ENCODE measurements around the gene ARHGAP27. TPM values are rescaled to one million over a fixed set of nuclear protein-coding genes. Genes with fewer than 3 reads are reported as not detected.

The ARHGAP27 gene
- total and polyA plus RNA-seq, 2 of the 4 experiments (the other 2 are of a cell fraction), result under 0.01 to 0.89 TPM

GRCh38 chr17:45431531-45432404 is 902 bp downstream of the ARHGAP27 start:
- in situ Hi-C loops (cut with MboI; ENCODE audit: low sequenced_read_pairs), result no loop called here
- Histone ChIP-seq H2BK15ac (ENCODE audit: low read depth, low read length) (no peak overlapping the region), H3K4me1 (ENCODE audit: control insufficient read depth, insufficient read depth, low read length) (peaks cover 6% of the 10 kb centered on the region; the same call in 1 of the 2 replicates), H2BK5ac (ENCODE audit: low read depth, low read length, poor library complexity, severe bottlenecking) (no peak overlapping the region), H4K91ac (ENCODE audit: insufficient read depth, low read depth, low read length) (no peak overlapping the region), H3K9me1 (ENCODE audit: insufficient read depth, low read length) (no peaks in the 10 kb centered on the region), H3K4me3 (ENCODE audit: insufficient read depth, low read depth, low read length) (peak overlapping the region; percentile 47), H3K4ac (ENCODE audit: low read depth, low read length) (no peak overlapping the region), H3K27ac (ENCODE audit: insufficient read depth, low read length) (no peak overlapping the region), H3K4me2 (ENCODE audit: low read depth, low read length) (peak overlapping the region; percentile 97), H4K5ac (ENCODE audit: low read depth, low read length) (no peak overlapping the region), H2AK9ac (replicated peaks; ENCODE audit: low read depth, low read length, poor library complexity) (no peak overlapping the region), H2BK20ac (ENCODE audit: low read depth, low read length) (no peak overlapping the region), H2AFZ (replicated peaks; ENCODE audit: low read length, poor library complexity) (peak overlapping the region; percentile 87), H4K8ac (ENCODE audit: low read depth in 2 of 2, low read length in 2 of 2) (no peak overlapping the region), H3K9ac (ENCODE audit: low read depth, low read length) (no peak overlapping the region), H2AK5ac (ENCODE audit: low read depth, low read length) (no peak overlapping the region), H3K14ac (replicated peaks; ENCODE audit: low read depth, low read length) (no peak overlapping the region), H3K36me3 (ENCODE audit: control insufficient read depth, insufficient read depth, low read length) (peaks cover 12% of the 10 kb centered on the region), H2BK120ac (ENCODE audit: low read depth, low read length) (no peak overlapping the region), H3K27me3 (ENCODE audit: control insufficient read depth, insufficient read depth, low read length) (peaks cover 45% of the 10 kb centered on the region), H3K18ac (ENCODE audit: low read depth, low read length) (no peak overlapping the region), H3K56ac (ENCODE audit: extremely low read depth, insufficient read depth, low read length) (no peak overlapping the region), H3K9me3 (ENCODE audit: control insufficient read depth, insufficient read depth, low read length) (0 out of 2 replicates have a peak, but pooled peaks cover 2% of the 10 kb centered on the region), H3K23ac (ENCODE audit: low read depth, low read length) (no peak overlapping the region), H4K20me1 (ENCODE audit: insufficient read depth, low read length) (peaks cover 16% of the 10 kb centered on the region; the same call in 1 of the 2 replicates), H3K79me1 (ENCODE audit: low read depth in 1 of 2, low read length in 2 of 2) (no peaks in the 10 kb centered on the region)
- DNase-seq (peak; percentile 31), ATAC-seq (ENCODE audit: low read depth) (peak; percentile 33)
- BruUV-seq (replicated peaks), result no TSS peak
- CTCF ChIA-PET, result no interaction called here
- no peak for TF ChIP-seq SMC3 (IDR thresholded peaks at IDR 0.05; ENCODE audit: low read depth, low read length)
- no peak for TF ChIP-seq CHD1 (IDR thresholded peaks at IDR 0.05; ENCODE audit: low read depth, low read length)
- peak; percentile 46; the same call in 1 of the 2 replicates for TF ChIP-seq BHLHE40 (IDR thresholded peaks at IDR 0.05; ENCODE audit: low read depth, low read length)
- no peak for TF ChIP-seq MXI1 (IDR thresholded peaks at IDR 0.05; ENCODE audit: borderline replicate concordance, low read depth, low read length)
- no peak for TF ChIP-seq MAZ (IDR thresholded peaks at IDR 0.05; ENCODE audit: borderline replicate concordance, low read depth, low read length)
- no peak for TF ChIP-seq RFX5 (IDR thresholded peaks at IDR 0.05; ENCODE audit: low read depth, low read length)
- no peak for TF ChIP-seq RAD21 (IDR thresholded peaks at IDR 0.05; ENCODE audit: low read length)
- no peak for TF ChIP-seq ELK1 (IDR thresholded peaks at IDR 0.05; ENCODE audit: borderline replicate concordance, low read depth, low read length)
- 0% methylated on average over 2 of the region's 64 CpGs; no CpG with 5 or more reads in 1 of the 2 experiments for WGBS, 2 experiments (ENCODE audit: extremely low coverage in 2 of 2, insufficient read length in 1 of 2)
- dilution Hi-C loops (cut with HindIII; ENCODE audit: low sequenced_read_pairs, unreplicated experiment), result no loop called here
- intact Hi-C loops (cut with micrococcal nuclease), result no loop called here
- POLR2A ChIA-PET (ENCODE audit: unreplicated experiment), result no interaction called here

All from IMR-90 (cell line).